ENCODE data around the gene COL28A1. TPM values are rescaled to one million over a fixed set of nuclear protein-coding genes. Genes with fewer than 3 reads are reported as not detected.

COL28A1 gene
- polyA plus RNA-seq, 3 donors: not detected

DNA sequence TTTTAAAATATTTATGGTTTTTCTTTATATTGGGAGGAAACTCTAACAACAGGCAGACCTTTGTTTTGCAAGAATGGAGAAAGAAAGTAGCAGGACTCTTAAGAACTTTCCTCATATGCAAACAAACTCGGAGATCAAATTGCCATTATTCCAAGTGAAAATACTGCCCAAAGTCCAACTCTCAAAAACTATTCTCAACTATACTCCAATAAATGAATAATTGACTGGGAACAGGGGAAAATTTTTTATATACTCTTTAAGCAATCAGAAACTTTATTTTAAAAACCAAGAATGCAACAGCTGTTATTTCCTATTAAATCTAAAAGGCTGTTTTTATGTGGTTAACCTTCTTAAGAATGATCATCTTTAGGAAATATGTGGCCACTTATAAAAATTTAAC is 101.9 kb downstream of the COL28A1 start:
- Histone ChIP-seq H3K27ac (ENCODE audit: low read depth in 1 of 2, low read length in 2 of 2) (no peak overlapping the region), H3K9ac (ENCODE audit: insufficient read depth, low read length, poor library complexity, severe bottlenecking) (no peak overlapping the region), H3K79me2 (ENCODE audit: insufficient read depth, low read length) (no peaks in the 10 kb centered on the region), H3K36me3 (replicated peaks in 1 of 2; ENCODE audit: control insufficient read depth in 1 of 2, insufficient read depth in 2 of 2, low read length in 2 of 2) (no peaks in the 10 kb centered on the region), H4K20me1 (ENCODE audit: insufficient read depth, low read length) (no peaks in the 10 kb centered on the region), H3K4me2 (replicated peaks; ENCODE audit: extremely low read depth, low read length, poor library complexity, severe bottlenecking) (no peak overlapping the region), H3K4me3 (replicated peaks in 1 of 3; ENCODE audit: low read depth in 2 of 3, low read length in 3 of 3) (no peak overlapping the region), H3K27me3 (ENCODE audit: control insufficient read depth in 2 of 2, insufficient read depth in 2 of 2, low read length in 2 of 2) (no peaks in the 10 kb centered on the region), H2AFZ (ENCODE audit: insufficient read depth, low read depth, low read length, poor library complexity, severe bottlenecking) (no peak overlapping the region), H3K4me1 (ENCODE audit: control insufficient read depth in 1 of 2, insufficient read depth in 2 of 2, low read length in 2 of 2) (no peaks in the 10 kb centered on the region), H3K9me3 (replicated peaks in 1 of 2; ENCODE audit: control insufficient read depth in 1 of 2, insufficient read depth in 1 of 2, low read length in 2 of 2) (no peaks in the 10 kb centered on the region)
- Mint-ChIP-seq H3K9me3 (peaks cover 0 to 4% (median 0%) of the 10 kb centered on the region in 7 donors), H3K27me3 (ENCODE audit: low read depth in 3 of 3) (peaks cover 0 to 2% (median 0%) of the 10 kb centered on the region in 3 donors), H3K4me3 (no peak overlapping the region), H3K27ac (no peak overlapping the region), H3K4me1 (no peaks in the 10 kb centered on the region), H3K36me3 (no peaks in the 10 kb centered on the region)
- intact Hi-C loops (cut with micrococcal nuclease): no loop called here
- no peak for DNase-seq
- no CpG with 5 or more reads among the region's 1 CpG for WGBS (ENCODE audit: insufficient coverage)
- no peak for TF ChIP-seq CTCF (IDR thresholded peaks at IDR 0.05)

- Histone ChIP-seq H3K4me1 (ENCODE audit: control insufficient read depth in 1 of 2, insufficient read depth in 2 of 2, low read length in 2 of 2) (no peaks in the 10 kb centered on the region), H3K79me2 (ENCODE audit: insufficient read depth, low read length) (no peaks in the 10 kb centered on the region), H4K20me1 (ENCODE audit: insufficient read depth, low read length) (no peaks in the 10 kb centered on the region), H3K9me3 (replicated peaks in 1 of 2; ENCODE audit: control insufficient read depth in 1 of 2, insufficient read depth in 1 of 2, low read length in 2 of 2) (no peaks in the 10 kb centered on the region), H2AFZ (ENCODE audit: insufficient read depth, low read depth, low read length, poor library complexity, severe bottlenecking) (no peak overlapping the region), H3K27me3 (ENCODE audit: control insufficient read depth in 2 of 2, insufficient read depth in 2 of 2, low read length in 2 of 2) (no peaks in the 10 kb centered on the region), H3K36me3 (replicated peaks in 1 of 2; ENCODE audit: control insufficient read depth in 1 of 2, insufficient read depth in 2 of 2, low read length in 2 of 2) (no peaks in the 10 kb centered on the region), H3K4me3 (replicated peaks in 1 of 3; ENCODE audit: low read depth in 2 of 3, low read length in 3 of 3) (no peak overlapping the region), H3K27ac (ENCODE audit: low read depth in 1 of 2, low read length in 2 of 2) (no peak overlapping the region), H3K9ac (ENCODE audit: insufficient read depth, low read length, poor library complexity, severe bottlenecking) (no peak overlapping the region), H3K4me2 (replicated peaks; ENCODE audit: extremely low read depth, low read length, poor library complexity, severe bottlenecking) (no peak overlapping the region)
- DNase-seq: no peak
- peaks cover 0 to 2% (median 0%) of the 10 kb centered on the region in 3 donors for H3K27me3 Mint-ChIP-seq (ENCODE audit: low read depth in 3 of 3)
- no peaks in the 10 kb centered on the region for H3K36me3 Mint-ChIP-seq
- intact Hi-C loops (cut with micrococcal nuclease): no loop called here
- no peaks in the 10 kb centered on the region for H3K4me1 Mint-ChIP-seq
- H3K4me3 Mint-ChIP-seq: no peak overlapping the region
- H3K9me3 Mint-ChIP-seq: peaks cover 0 to 2% (median 0%) of the 10 kb centered on the region in 7 donors
- TF ChIP-seq CTCF (IDR thresholded peaks at IDR 0.05): no peak
- no peak overlapping the region for H3K27ac Mint-ChIP-seq
- no CpG with 5 or more reads among the region's 7 CpGs for WGBS (ENCODE audit: insufficient coverage)
These were observed 102.7 kb downstream of the COL28A1 start for GRCh38 chr7:7432979-7433378.
